Osteoblast (primary cell): Measurements from ENCODE around the gene IQCH. TPM values are rescaled to one million over a fixed set of nuclear protein-coding genes. Genes with fewer than 3 reads are reported as not detected.

Source experiments
- DNase-seq: peaks from one replicate; pipeline ENCODE4 v3.0.0; 2011; ENCODE audit warnings: low spot score, mixed read lengths; ENCODE audit not compliant: insufficient read length; ENCODE audit errors: missing footprints
- H2AFZ ChIP-seq: 2 replicates; pipeline ENCODE4 v1.6.0; 2011; ENCODE audit warnings: mild to moderate bottlenecking, low read length
- H3K27ac ChIP-seq: 2 replicates; pipeline ENCODE4 v1.5.1; 2011; ENCODE audit warnings: mild to moderate bottlenecking, low read depth, low read length, moderate library complexity
- H3K27me3 ChIP-seq: 2 replicates; pipeline ENCODE4 v1.6.0; 2012; ENCODE audit warnings: mild to moderate bottlenecking, control low read depth, inconsistent platforms, low read length, moderate library complexity; ENCODE audit not compliant: insufficient read depth
- H3K36me3 ChIP-seq: 2 replicates; pipeline ENCODE4 v1.5.1; 2011; ENCODE audit warnings: mild to moderate bottlenecking, low read length, control low read depth, moderate library complexity; ENCODE audit not compliant: insufficient read depth
- H3K4me1 ChIP-seq: 2 replicates; pipeline ENCODE4 v1.5.1; 2011; ENCODE audit warnings: mild to moderate bottlenecking, low read length, control low read depth, moderate library complexity; ENCODE audit not compliant: insufficient read depth
- H3K4me2 ChIP-seq: 2 replicates; pipeline ENCODE4 v1.6.0; 2011; ENCODE audit warnings: mild to moderate bottlenecking, low read length; ENCODE audit not compliant: insufficient read depth
- H3K4me3 ChIP-seq: fragments of 200-600 bp; sonication (generic); 3 replicates; pipeline ENCODE4 v1.5.1; 2012; ENCODE audit warnings: mild to moderate bottlenecking, low read length, inconsistent platforms; ENCODE audit not compliant: insufficient read depth
- H3K79me2 ChIP-seq: 2 replicates; pipeline ENCODE4 v1.6.0; 2012; ENCODE audit warnings: mild to moderate bottlenecking, low read length, control low read depth, inconsistent platforms; ENCODE audit not compliant: insufficient read depth
- H3K9me3 ChIP-seq: 2 replicates; pipeline ENCODE4 v1.5.1; 2011; ENCODE audit warnings: low read depth, low read length, control low read depth
- H4K20me1 ChIP-seq: 2 replicates; pipeline ENCODE4 v1.6.0; 2012; ENCODE audit warnings: mild to moderate bottlenecking, low read length, control low read depth; ENCODE audit not compliant: insufficient read depth
- CTCF ChIP-seq: IDR thresholded peaks from 2 replicates; pipeline ENCODE4 v1.5.1; 2011; ENCODE audit warnings: mild to moderate bottlenecking, low read depth, low read length, moderate library complexity; ENCODE audit errors: extremely low read depth
- total RNA-seq: library from RNA; depleted of rRNA; stranded (reverse); fragments of >200 nt; gene quantifications from 2 replicates; pipeline ENCODE4 v1.2.3, GENCODE V29; 2012

IQCH gene
- total RNA-seq, 1 donor: 5.8 TPM

GRCh38 chr15:67394873-67395639 is 140.5 kb downstream of the IQCH start:
- Histone ChIP-seq H3K27ac (no peak overlapping the region), H4K20me1 (no peaks in the 10 kb centered on the region), H3K27me3 (no peaks in the 10 kb centered on the region), H3K79me2 (no peaks in the 10 kb centered on the region), H3K4me3 (no peak overlapping the region), H3K4me1 (no peaks in the 10 kb centered on the region), H3K36me3 (no peaks in the 10 kb centered on the region), H2AFZ (no peak overlapping the region), H3K4me2 (no peak overlapping the region), H3K9me3 (no peaks in the 10 kb centered on the region)
- TF ChIP-seq CTCF: no peak
- no peak for DNase-seq

- no peaks in the 10 kb centered on the region for H3K79me2 ChIP-seq
- no peaks in the 10 kb centered on the region for H3K4me1 ChIP-seq
- H3K4me2 ChIP-seq: no peak overlapping the region
- TF ChIP-seq CTCF: no peak
- no peak for DNase-seq
- no peaks in the 10 kb centered on the region for H3K27me3 ChIP-seq
- no peaks in the 10 kb centered on the region for H3K9me3 ChIP-seq
- no peak overlapping the region for H3K4me3 ChIP-seq
- H2AFZ ChIP-seq: no peak overlapping the region
- no peaks in the 10 kb centered on the region for H4K20me1 ChIP-seq
- no peak overlapping the region for H3K27ac ChIP-seq
- no peaks in the 10 kb centered on the region for H3K36me3 ChIP-seq
These were observed 141.5 kb downstream of the IQCH start for GRCh38 chr15:67396114-67396513.

- DNase-seq: no peak
- no peaks in the 10 kb centered on the region for H3K4me1 ChIP-seq
- H3K27me3 ChIP-seq: no peaks in the 10 kb centered on the region
- H3K9me3 ChIP-seq: no peaks in the 10 kb centered on the region
- H3K79me2 ChIP-seq: no peaks in the 10 kb centered on the region
- H2AFZ ChIP-seq: no peak overlapping the region
- no peaks in the 10 kb centered on the region for H3K36me3 ChIP-seq
- no peak overlapping the region for H3K27ac ChIP-seq
- no peak overlapping the region for H3K4me2 ChIP-seq
- no peaks in the 10 kb centered on the region for H4K20me1 ChIP-seq
- H3K4me3 ChIP-seq: no peak overlapping the region
- peak; percentile 31 for TF ChIP-seq CTCF
These were observed 142.6 kb downstream of the IQCH start for GRCh38 chr15:67397139-67397538.

GRCh38 chr15:67399925-67400324 is 145.3 kb downstream of the IQCH start:
- no peak for TF ChIP-seq CTCF
- Histone ChIP-seq H3K27ac (no peak overlapping the region), H3K27me3 (no peaks in the 10 kb centered on the region), H3K4me3 (no peak overlapping the region), H3K36me3 (no peaks in the 10 kb centered on the region), H3K9me3 (no peaks in the 10 kb centered on the region), H4K20me1 (no peaks in the 10 kb centered on the region), H3K79me2 (no peaks in the 10 kb centered on the region), H3K4me2 (no peak overlapping the region), H3K4me1 (no peaks in the 10 kb centered on the region), H2AFZ (no peak overlapping the region)
- DNase-seq: no peak
